Measurements from ENCODE around the gene NRN1L.
A peak's percentile ranks its signal among the peaks of the same experiment; 100 is the strongest.

NRN1L gene

GRCh38 chr16:67883146-67883871 lies 1.4 kb upstream of the NRN1L start:
- TF ChIP-seq CTCF (IDR thresholded peaks at IDR 0.05), result no peak
- H3K4me3 ChIP-seq, result no peak overlapping the region
- peak overlapping the region in 1 of 2 donors; percentile 68 for H3K27ac ChIP-seq
- no peak for DNase-seq (ENCODE audit: low spot score)

GRCh38 chr16:67883872-67884261 lies 818 bp upstream of the NRN1L start:
- peak overlapping the region; percentile 26 to 68 for H3K27ac ChIP-seq
- peak; percentile 92 for TF ChIP-seq CTCF (IDR thresholded peaks at IDR 0.05)
- DNase-seq (ENCODE audit: low spot score), result no peak
- H3K4me3 ChIP-seq, result no peak overlapping the region

GRCh38 chr16:67885545-67885944 lies 860 bp downstream of the NRN1L start:
- no peak for DNase-seq (ENCODE audit: low spot score)
- H3K4me3 ChIP-seq, result no peak overlapping the region
- no peak for TF ChIP-seq CTCF (IDR thresholded peaks at IDR 0.05)
- peak overlapping the region; percentile 26 to 68 for H3K27ac ChIP-seq

- TF ChIP-seq CTCF (IDR thresholded peaks at IDR 0.05), result no peak
- Histone ChIP-seq H3K27ac (no peak overlapping the region), H3K4me3 (no peak overlapping the region)
- no peak for DNase-seq (ENCODE audit: low spot score)
Observed at GRCh38 chr16:67885976-67886375, 1.3 kb downstream of the NRN1L start.

GRCh38 chr16:67886387-67886786 lies 1.7 kb downstream of the NRN1L start:
- no peak for DNase-seq (ENCODE audit: low spot score)
- no peak for TF ChIP-seq CTCF (IDR thresholded peaks at IDR 0.05)
- H3K4me3 ChIP-seq, result no peak overlapping the region
- H3K27ac ChIP-seq, result no peak overlapping the region

- H3K27ac ChIP-seq, result no peak overlapping the region
- no peak overlapping the region for H3K4me3 ChIP-seq
- no peak for DNase-seq (ENCODE audit: low spot score)
- no peak for TF ChIP-seq CTCF (IDR thresholded peaks at IDR 0.05)
Observed at GRCh38 chr16:67888331-67888730, 3.6 kb downstream of the NRN1L start.

GRCh38 chr16:67892375-67892774 lies 7.7 kb downstream of the NRN1L start:
- no peak for TF ChIP-seq CTCF (IDR thresholded peaks at IDR 0.05)
- DNase-seq (ENCODE audit: low spot score), result no peak
- H3K4me3 ChIP-seq, result peak overlapping the region; percentile 88
- H3K27ac ChIP-seq, result peak overlapping the region; percentile 86 to 95
